HG02870 (cell line): Measurements from ENCODE around the gene OR9A2.

Source experiments
- ATAC-seq: cut with Tn5 transposase; IDR thresholded peaks from one replicate; pipeline ENCODE4 v1.9.1; 2021; ENCODE audit warnings: mild to moderate bottlenecking, moderate library complexity; ENCODE audit not compliant: unreplicated experiment

Gene OR9A2

GRCh38 chr7:143027032-143027431, at the start of gene OR9A2:
OR9A2 (minus strand) TSS chr7:143027132; CDS start chr7:143027132, 0 bp downstream.
- ATAC-seq, result no peak

- ATAC-seq, result no peak
These were observed 47.2 kb upstream of the OR9A2 start for GRCh38 chr7:143074141-143074540.

GRCh38 chr7:143073556-143073955, 46.6 kb upstream of the OR9A2 start:
- ATAC-seq, result no peak

- ATAC-seq, result no peak
These were observed 43.1 kb upstream of the OR9A2 start for GRCh38 chr7:143069912-143070500.

GRCh38 chr7:143068446-143068845, 41.5 kb upstream of the OR9A2 start:
- no peak for ATAC-seq

- no peak for ATAC-seq
These were observed 36.8 kb upstream of the OR9A2 start for GRCh38 chr7:143063741-143064140.

- no peak for ATAC-seq
These were observed 28.8 kb upstream of the OR9A2 start for GRCh38 chr7:143055754-143056153.

GRCh38 chr7:143054621-143055020, 27.7 kb upstream of the OR9A2 start:
- no peak for ATAC-seq

GRCh38 chr7:143052041-143052440, 25.1 kb upstream of the OR9A2 start, which contains the start of gene OR6V1:
OR6V1 (plus strand) TSS chr7:143052341; CDS start chr7:143052341, 0 bp downstream.
- no peak for ATAC-seq

- ATAC-seq, result no peak
These were observed 24.0 kb upstream of the OR9A2 start for GRCh38 chr7:143050931-143051330.

- ATAC-seq, result no peak
These were observed 22.4 kb upstream of the OR9A2 start for GRCh38 chr7:143049362-143049761.

- ATAC-seq, result no peak
These were observed 21.9 kb upstream of the OR9A2 start for GRCh38 chr7:143048827-143049226.

- no peak for ATAC-seq
These were observed 20.4 kb upstream of the OR9A2 start for GRCh38 chr7:143047326-143047725.

- ATAC-seq, result no peak
These were observed 19.5 kb upstream of the OR9A2 start for GRCh38 chr7:143046426-143046851.

- peak; percentile 61 for ATAC-seq
These were observed 16.5 kb upstream of the OR9A2 start for GRCh38 chr7:143043391-143043790.

- ATAC-seq, result no peak
These were observed 15.9 kb upstream of the OR9A2 start for GRCh38 chr7:143042790-143043271.

- ATAC-seq, result no peak
These were observed 15.3 kb upstream of the OR9A2 start for GRCh38 chr7:143042159-143042789.

GRCh38 chr7:143041346-143041745, 14.4 kb upstream of the OR9A2 start:
- no peak for ATAC-seq

- ATAC-seq, result no peak
These were observed 13.3 kb upstream of the OR9A2 start for GRCh38 chr7:143040209-143040715.

GRCh38 chr7:143038635-143039034, 11.7 kb upstream of the OR9A2 start:
- no peak for ATAC-seq

- no peak for ATAC-seq
These were observed 751 bp upstream of the OR9A2 start for GRCh38 chr7:143027683-143028082.

GRCh38 chr7:143025371-143025770, 1.6 kb downstream of the OR9A2 start:
- no peak for ATAC-seq
